ENCODE measurements around the gene ERVFRD-1. TPM values are rescaled to one million over a fixed set of nuclear protein-coding genes. Genes with fewer than 3 reads are reported as not detected.
A peak's percentile ranks its signal among the peaks of the same experiment; 100 is the strongest.
"Not testable (repeated sequence)": the region's sequence is repeated elsewhere in the genome, so short reads cannot be mapped to it uniquely, and the experiment has no call there.

ERVFRD-1 gene
- total and polyA plus RNA-seq, 2 donors from 2014 or later, result 0.24 to 0.57 TPM

- no peaks in the 10 kb centered on the region for H3K36me3 ChIP-seq (ENCODE audit: control insufficient read depth in 2 of 3, insufficient read depth in 3 of 3, low read length in 3 of 3)
- peaks cover 3 to 5% (median 4%) of the 10 kb centered on the region in 3 donors for H3K4me1 ChIP-seq (ENCODE audit: control insufficient read depth in 2 of 3, insufficient read depth in 2 of 3, low read depth in 1 of 3, low read length in 3 of 3)
- H3K4me3 ChIP-seq (ENCODE audit: low read length in 3 of 3), result peak overlapping the region; percentile 74 to 91 (median 85)
- peak overlapping the region; percentile 93 to 94 for H3K27ac ChIP-seq (ENCODE audit: low read depth in 2 of 2, low read length in 2 of 2)
- no peaks in the 10 kb centered on the region for H3K9me3 ChIP-seq (ENCODE audit: control insufficient read depth in 2 of 3, insufficient read depth in 1 of 3, low read length in 3 of 3)
- H3K27me3 ChIP-seq (ENCODE audit: control insufficient read depth, insufficient read depth, low read length), result no peaks in the 10 kb centered on the region
- no peak for TF ChIP-seq CTCF (IDR thresholded peaks at IDR 0.05; ENCODE audit: borderline replicate concordance, extremely low read depth, insufficient read depth)
- intact Hi-C loops (cut with DNase I), result no loop called here
- no peak for DNase-seq
- peak overlapping the region; percentile 51 to 69 (median 51) for H3K9ac ChIP-seq (ENCODE audit: low read length in 3 of 3)
- no peak for FAIRE-seq
Measured at GRCh38 chr6:11092668-11093375, 18.7 kb downstream of the ERVFRD-1 start.

- H3K27ac ChIP-seq (ENCODE audit: low read depth in 2 of 2, low read length in 2 of 2); H3K4me1 ChIP-seq (ENCODE audit: control insufficient read depth in 2 of 3, insufficient read depth in 2 of 3, low read depth in 1 of 3, low read length in 3 of 3); H3K36me3 ChIP-seq (ENCODE audit: control insufficient read depth in 2 of 3, insufficient read depth in 3 of 3, low read length in 3 of 3); intact Hi-C loops (cut with DNase I); H3K27me3 ChIP-seq (ENCODE audit: control insufficient read depth, insufficient read depth, low read length); H3K9me3 ChIP-seq (ENCODE audit: control insufficient read depth in 2 of 3, insufficient read depth in 1 of 3, low read length in 3 of 3); FAIRE-seq; DNase-seq; H3K9ac ChIP-seq (ENCODE audit: low read length in 3 of 3); H3K4me3 ChIP-seq (ENCODE audit: low read length in 3 of 3): not testable (repeated sequence)
Measured at GRCh38 chr6:11091141-11091540, 20.4 kb downstream of the ERVFRD-1 start.

GRCh38 chr6:11089695-11090094 lies 21.8 kb downstream of the ERVFRD-1 start:
- no peak for TF ChIP-seq CTCF (IDR thresholded peaks at IDR 0.05; ENCODE audit: borderline replicate concordance, extremely low read depth, insufficient read depth)
- Histone ChIP-seq H3K9ac (ENCODE audit: low read length in 3 of 3) (no peak overlapping the region), H3K27me3 (ENCODE audit: control insufficient read depth, insufficient read depth, low read length) (no peaks in the 10 kb centered on the region), H3K36me3 (ENCODE audit: control insufficient read depth in 2 of 3, insufficient read depth in 3 of 3, low read length in 3 of 3) (no peaks in the 10 kb centered on the region), H3K4me1 (ENCODE audit: control insufficient read depth in 2 of 3, insufficient read depth in 2 of 3, low read depth in 1 of 3, low read length in 3 of 3) (peaks cover 0 to 4% (median 1%) of the 10 kb centered on the region in 3 donors), H3K9me3 (ENCODE audit: control insufficient read depth in 2 of 3, insufficient read depth in 1 of 3, low read length in 3 of 3) (no peaks in the 10 kb centered on the region), H3K27ac (ENCODE audit: low read depth in 2 of 2, low read length in 2 of 2) (no peak overlapping the region), H3K4me3 (ENCODE audit: low read length in 3 of 3) (no peak overlapping the region)
- DNase-seq (no peak), FAIRE-seq (no peak)
- intact Hi-C loops (cut with DNase I), result no loop called here

GRCh38 chr6:11087141-11087812 lies 24.2 kb downstream of the ERVFRD-1 start:
- H3K9ac ChIP-seq (ENCODE audit: low read length in 3 of 3); DNase-seq; FAIRE-seq; H3K4me1 ChIP-seq (ENCODE audit: control insufficient read depth in 2 of 3, insufficient read depth in 2 of 3, low read depth in 1 of 3, low read length in 3 of 3); intact Hi-C loops (cut with DNase I); H3K9me3 ChIP-seq (ENCODE audit: control insufficient read depth in 2 of 3, insufficient read depth in 1 of 3, low read length in 3 of 3); H3K27me3 ChIP-seq (ENCODE audit: control insufficient read depth, insufficient read depth, low read length); H3K36me3 ChIP-seq (ENCODE audit: control insufficient read depth in 2 of 3, insufficient read depth in 3 of 3, low read length in 3 of 3); H3K4me3 ChIP-seq (ENCODE audit: low read length in 3 of 3); H3K27ac ChIP-seq (ENCODE audit: low read depth in 2 of 2, low read length in 2 of 2): not testable (repeated sequence)

Data from kidney (tissue), 14 donors.